Measurements from ENCODE around the gene PAPPA.

The PAPPA gene

GRCh38 chr9:116366241-116366640 lies 212.7 kb downstream of the PAPPA start:
- H3K9ac ChIP-seq (ENCODE audit: low read depth in 1 of 2, low read length in 2 of 2) = no peak overlapping the region
- no peak overlapping the region for H3K4me3 ChIP-seq (ENCODE audit: low read depth in 1 of 2, low read length in 2 of 2)
- H3K27me3 ChIP-seq (ENCODE audit: control insufficient read depth in 1 of 2, insufficient read depth in 2 of 2, low read length in 2 of 2) = no peaks in the 10 kb centered on the region
- no peaks in the 10 kb centered on the region for H3K36me3 ChIP-seq (ENCODE audit: control insufficient read depth in 1 of 2, insufficient read depth in 2 of 2, low read length in 2 of 2)
- no peak overlapping the region for H3K27ac ChIP-seq (ENCODE audit: low read depth, low read length)
- no peaks in the 10 kb centered on the region for H3K9me3 ChIP-seq (ENCODE audit: control insufficient read depth in 1 of 2, low read length in 2 of 2)
- no peaks in the 10 kb centered on the region for H3K4me1 ChIP-seq (ENCODE audit: control insufficient read depth in 1 of 2, insufficient read depth in 2 of 2, low read length in 2 of 2)

- no peaks in the 10 kb centered on the region for H3K4me1 ChIP-seq (ENCODE audit: control insufficient read depth in 1 of 2, insufficient read depth in 2 of 2, low read length in 2 of 2)
- no peaks in the 10 kb centered on the region for H3K27me3 ChIP-seq (ENCODE audit: control insufficient read depth in 1 of 2, insufficient read depth in 2 of 2, low read length in 2 of 2)
- no peak overlapping the region for H3K27ac ChIP-seq (ENCODE audit: low read depth, low read length)
- no peak overlapping the region for H3K9ac ChIP-seq (ENCODE audit: low read depth in 1 of 2, low read length in 2 of 2)
- H3K36me3 ChIP-seq (ENCODE audit: control insufficient read depth in 1 of 2, insufficient read depth in 2 of 2, low read length in 2 of 2) = no peaks in the 10 kb centered on the region
- no peaks in the 10 kb centered on the region for H3K9me3 ChIP-seq (ENCODE audit: control insufficient read depth in 1 of 2, low read length in 2 of 2)
- H3K4me3 ChIP-seq (ENCODE audit: low read depth in 1 of 2, low read length in 2 of 2) = no peak overlapping the region
These were observed 215.1 kb downstream of the PAPPA start for GRCh38 chr9:116368680-116369079.

GRCh38 chr9:116369706-116370105 lies 216.1 kb downstream of the PAPPA start:
- Histone ChIP-seq H3K27me3 (ENCODE audit: control insufficient read depth in 1 of 2, insufficient read depth in 2 of 2, low read length in 2 of 2) (no peaks in the 10 kb centered on the region), H3K27ac (ENCODE audit: low read depth, low read length) (no peak overlapping the region), H3K9me3 (ENCODE audit: control insufficient read depth in 1 of 2, low read length in 2 of 2) (no peaks in the 10 kb centered on the region), H3K4me3 (ENCODE audit: low read depth in 1 of 2, low read length in 2 of 2) (no peak overlapping the region), H3K36me3 (ENCODE audit: control insufficient read depth in 1 of 2, insufficient read depth in 2 of 2, low read length in 2 of 2) (no peaks in the 10 kb centered on the region), H3K4me1 (ENCODE audit: control insufficient read depth in 1 of 2, insufficient read depth in 2 of 2, low read length in 2 of 2) (no peaks in the 10 kb centered on the region), H3K9ac (ENCODE audit: low read depth in 1 of 2, low read length in 2 of 2) (no peak overlapping the region)

GRCh38 chr9:116370556-116370955 lies 217.0 kb downstream of the PAPPA start:
- no peaks in the 10 kb centered on the region for H3K36me3 ChIP-seq (ENCODE audit: control insufficient read depth in 1 of 2, insufficient read depth in 2 of 2, low read length in 2 of 2)
- H3K27me3 ChIP-seq (ENCODE audit: control insufficient read depth in 1 of 2, insufficient read depth in 2 of 2, low read length in 2 of 2) = no peaks in the 10 kb centered on the region
- H3K4me1 ChIP-seq (ENCODE audit: control insufficient read depth in 1 of 2, insufficient read depth in 2 of 2, low read length in 2 of 2) = no peaks in the 10 kb centered on the region
- H3K4me3 ChIP-seq (ENCODE audit: low read depth in 1 of 2, low read length in 2 of 2) = no peak overlapping the region
- H3K9me3 ChIP-seq (ENCODE audit: control insufficient read depth in 1 of 2, low read length in 2 of 2) = no peaks in the 10 kb centered on the region
- no peak overlapping the region for H3K9ac ChIP-seq (ENCODE audit: low read depth in 1 of 2, low read length in 2 of 2)
- H3K27ac ChIP-seq (ENCODE audit: low read depth, low read length) = no peak overlapping the region

- Histone ChIP-seq H3K9me3 (ENCODE audit: control insufficient read depth in 1 of 2, low read length in 2 of 2) (no peaks in the 10 kb centered on the region), H3K4me3 (ENCODE audit: low read depth in 1 of 2, low read length in 2 of 2) (no peak overlapping the region), H3K27me3 (ENCODE audit: control insufficient read depth in 1 of 2, insufficient read depth in 2 of 2, low read length in 2 of 2) (no peaks in the 10 kb centered on the region), H3K9ac (ENCODE audit: low read depth in 1 of 2, low read length in 2 of 2) (no peak overlapping the region), H3K36me3 (ENCODE audit: control insufficient read depth in 1 of 2, insufficient read depth in 2 of 2, low read length in 2 of 2) (no peaks in the 10 kb centered on the region), H3K27ac (ENCODE audit: low read depth, low read length) (no peak overlapping the region), H3K4me1 (ENCODE audit: control insufficient read depth in 1 of 2, insufficient read depth in 2 of 2, low read length in 2 of 2) (no peaks in the 10 kb centered on the region)
These were observed 218.6 kb downstream of the PAPPA start for GRCh38 chr9:116372081-116372673.

DNA sequence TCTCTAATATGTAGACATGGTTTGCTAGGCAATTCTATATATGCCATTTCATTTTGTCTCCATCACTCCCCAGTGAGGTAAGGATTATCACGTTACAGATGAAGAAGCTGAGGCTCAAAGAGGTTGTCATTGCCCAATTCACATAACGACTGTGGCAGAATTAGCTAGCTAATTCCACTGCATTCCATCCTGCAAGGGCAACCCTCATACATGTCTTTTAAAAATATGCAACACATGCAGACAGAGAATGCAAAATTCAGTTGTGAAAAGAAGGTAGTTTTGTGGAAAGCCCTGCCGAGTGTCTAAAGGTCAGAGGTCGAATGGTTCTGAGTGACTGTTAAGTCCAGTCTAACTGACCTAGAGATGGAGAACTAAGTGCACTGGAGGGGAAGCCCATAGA lies 219.2 kb downstream of the PAPPA start:
- no peak overlapping the region for H3K4me3 ChIP-seq (ENCODE audit: low read depth in 1 of 2, low read length in 2 of 2)
- H3K9me3 ChIP-seq (ENCODE audit: control insufficient read depth in 1 of 2, low read length in 2 of 2) = no peaks in the 10 kb centered on the region
- no peak overlapping the region for H3K9ac ChIP-seq (ENCODE audit: low read depth in 1 of 2, low read length in 2 of 2)
- no peak overlapping the region for H3K27ac ChIP-seq (ENCODE audit: low read depth, low read length)
- H3K27me3 ChIP-seq (ENCODE audit: control insufficient read depth in 1 of 2, insufficient read depth in 2 of 2, low read length in 2 of 2) = no peaks in the 10 kb centered on the region
- H3K36me3 ChIP-seq (ENCODE audit: control insufficient read depth in 1 of 2, insufficient read depth in 2 of 2, low read length in 2 of 2) = no peaks in the 10 kb centered on the region
- H3K4me1 ChIP-seq (ENCODE audit: control insufficient read depth in 1 of 2, insufficient read depth in 2 of 2, low read length in 2 of 2) = no peaks in the 10 kb centered on the region

GRCh38 chr9:116377179-116377798 lies 223.7 kb downstream of the PAPPA start:
- Histone ChIP-seq H3K36me3 (ENCODE audit: control insufficient read depth in 1 of 2, insufficient read depth in 2 of 2, low read length in 2 of 2) (no peaks in the 10 kb centered on the region), H3K4me1 (ENCODE audit: control insufficient read depth in 1 of 2, insufficient read depth in 2 of 2, low read length in 2 of 2) (peaks cover 0 to 15% of the 10 kb centered on the region in 2 donors), H3K4me3 (ENCODE audit: low read depth in 1 of 2, low read length in 2 of 2) (no peak overlapping the region), H3K27ac (ENCODE audit: low read depth, low read length) (no peak overlapping the region), H3K9ac (ENCODE audit: low read depth in 1 of 2, low read length in 2 of 2) (no peak overlapping the region), H3K9me3 (ENCODE audit: control insufficient read depth in 1 of 2, low read length in 2 of 2) (no peaks in the 10 kb centered on the region), H3K27me3 (ENCODE audit: control insufficient read depth in 1 of 2, insufficient read depth in 2 of 2, low read length in 2 of 2) (no peaks in the 10 kb centered on the region)

GRCh38 chr9:116378873-116379272 lies 225.3 kb downstream of the PAPPA start:
- Histone ChIP-seq H3K27ac (ENCODE audit: low read depth, low read length) (no peak overlapping the region), H3K27me3 (ENCODE audit: control insufficient read depth in 1 of 2, insufficient read depth in 2 of 2, low read length in 2 of 2) (no peaks in the 10 kb centered on the region), H3K4me3 (ENCODE audit: low read depth in 1 of 2, low read length in 2 of 2) (no peak overlapping the region), H3K9me3 (ENCODE audit: control insufficient read depth in 1 of 2, low read length in 2 of 2) (no peaks in the 10 kb centered on the region), H3K4me1 (ENCODE audit: control insufficient read depth in 1 of 2, insufficient read depth in 2 of 2, low read length in 2 of 2) (peaks cover 0 to 15% of the 10 kb centered on the region in 2 donors), H3K9ac (ENCODE audit: low read depth in 1 of 2, low read length in 2 of 2) (no peak overlapping the region), H3K36me3 (ENCODE audit: control insufficient read depth in 1 of 2, insufficient read depth in 2 of 2, low read length in 2 of 2) (no peaks in the 10 kb centered on the region)

GRCh38 chr9:116379821-116380220 lies 226.2 kb downstream of the PAPPA start:
- no peaks in the 10 kb centered on the region for H3K36me3 ChIP-seq (ENCODE audit: control insufficient read depth in 1 of 2, insufficient read depth in 2 of 2, low read length in 2 of 2)

DNA sequence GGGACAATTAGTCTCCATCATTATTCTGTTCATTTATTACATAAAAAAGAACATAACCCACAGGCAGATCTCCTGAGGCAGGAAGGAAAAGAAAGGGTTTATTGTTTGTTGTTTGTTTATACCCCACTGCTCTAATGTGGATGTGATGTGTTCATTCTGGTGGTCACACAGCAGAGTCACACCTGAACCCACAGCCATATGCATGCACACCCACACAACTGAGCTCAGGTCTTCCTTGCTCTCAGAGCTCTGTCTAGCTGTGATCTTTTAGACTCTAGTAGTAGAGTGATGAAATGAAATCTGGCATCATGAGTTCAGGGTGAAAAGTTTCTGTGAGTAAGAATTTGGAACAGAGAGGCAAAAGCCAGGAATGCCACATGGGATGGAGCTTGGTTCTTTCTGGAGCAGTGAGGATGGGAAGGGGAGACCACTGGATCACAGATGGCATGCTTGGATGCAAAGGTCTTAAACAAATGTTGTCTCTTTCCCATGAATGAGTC lies 227.0 kb downstream of the PAPPA start:
- no peak overlapping the region for H3K4me3 ChIP-seq (ENCODE audit: low read depth in 1 of 2, low read length in 2 of 2)
- H3K27me3 ChIP-seq (ENCODE audit: control insufficient read depth in 1 of 2, insufficient read depth in 2 of 2, low read length in 2 of 2) = no peaks in the 10 kb centered on the region
- no peaks in the 10 kb centered on the region for H3K36me3 ChIP-seq (ENCODE audit: control insufficient read depth in 1 of 2, insufficient read depth in 2 of 2, low read length in 2 of 2)
- H3K27ac ChIP-seq (ENCODE audit: low read depth, low read length) = no peak overlapping the region
- H3K4me1 ChIP-seq (ENCODE audit: control insufficient read depth in 1 of 2, insufficient read depth in 2 of 2, low read length in 2 of 2) = peaks cover 0 to 15% of the 10 kb centered on the region in 2 donors
- no peak overlapping the region for H3K9ac ChIP-seq (ENCODE audit: low read depth in 1 of 2, low read length in 2 of 2)
- H3K9me3 ChIP-seq (ENCODE audit: control insufficient read depth in 1 of 2, low read length in 2 of 2) = no peaks in the 10 kb centered on the region

More at GRCh38 chr9:116379821-116380220, 226.2 kb downstream of the PAPPA start:
- H3K27me3 ChIP-seq (ENCODE audit: control insufficient read depth in 1 of 2, insufficient read depth in 2 of 2, low read length in 2 of 2) = no peaks in the 10 kb centered on the region
- H3K9me3 ChIP-seq (ENCODE audit: control insufficient read depth in 1 of 2, low read length in 2 of 2) = no peaks in the 10 kb centered on the region
- no peak overlapping the region for H3K9ac ChIP-seq (ENCODE audit: low read depth in 1 of 2, low read length in 2 of 2)
- no peak overlapping the region for H3K4me3 ChIP-seq (ENCODE audit: low read depth in 1 of 2, low read length in 2 of 2)
- H3K27ac ChIP-seq (ENCODE audit: low read depth, low read length) = no peak overlapping the region
- H3K4me1 ChIP-seq (ENCODE audit: control insufficient read depth in 1 of 2, insufficient read depth in 2 of 2, low read length in 2 of 2) = peaks cover 0 to 15% of the 10 kb centered on the region in 2 donors
